ENCODE measurements around the gene ATRNL1. TPM values are rescaled to one million over a fixed set of nuclear protein-coding genes. Genes with fewer than 3 reads are reported as not detected.

The ATRNL1 gene
- total RNA-seq, 1 experiment from 2014 or later, result 35.1 TPM

- no peak for DNase-seq
- Histone ChIP-seq H3K4me3 (ENCODE audit: insufficient read depth, low read depth, low read length) (no peak overlapping the region), H3K36me3 (replicated peaks; ENCODE audit: control insufficient read depth, insufficient read depth, low read length) (no peaks in the 10 kb centered on the region), H3K27me3 (ENCODE audit: control insufficient read depth, insufficient read depth, low read length) (no peaks in the 10 kb centered on the region)
Observed at GRCh38 chr10:115833119-115833518, 740.0 kb downstream of the ATRNL1 start.

GRCh38 chr10:115844591-115844990 is 751.4 kb downstream of the ATRNL1 start:
- H3K36me3 ChIP-seq (replicated peaks; ENCODE audit: control insufficient read depth, insufficient read depth, low read length), result no peaks in the 10 kb centered on the region
- DNase-seq, result no peak
- no peaks in the 10 kb centered on the region for H3K27me3 ChIP-seq (ENCODE audit: control insufficient read depth, insufficient read depth, low read length)
- H3K4me3 ChIP-seq (ENCODE audit: insufficient read depth, low read depth, low read length), result no peak overlapping the region

GRCh38 chr10:115845921-115846320 is 752.8 kb downstream of the ATRNL1 start:
- Histone ChIP-seq H3K36me3 (replicated peaks; ENCODE audit: control insufficient read depth, insufficient read depth, low read length) (no peaks in the 10 kb centered on the region), H3K27me3 (ENCODE audit: control insufficient read depth, insufficient read depth, low read length) (no peaks in the 10 kb centered on the region), H3K4me3 (ENCODE audit: insufficient read depth, low read depth, low read length) (no peak overlapping the region)
- no peak for DNase-seq

- Histone ChIP-seq H3K36me3 (replicated peaks; ENCODE audit: control insufficient read depth, insufficient read depth, low read length) (no peaks in the 10 kb centered on the region), H3K4me3 (ENCODE audit: insufficient read depth, low read depth, low read length) (no peak overlapping the region), H3K27me3 (ENCODE audit: control insufficient read depth, insufficient read depth, low read length) (no peaks in the 10 kb centered on the region)
- no peak for DNase-seq
Observed at GRCh38 chr10:115846528-115846927, 753.4 kb downstream of the ATRNL1 start.

- H3K27me3 ChIP-seq (ENCODE audit: control insufficient read depth, insufficient read depth, low read length), result no peaks in the 10 kb centered on the region
- H3K4me3 ChIP-seq (ENCODE audit: insufficient read depth, low read depth, low read length), result no peak overlapping the region
- H3K36me3 ChIP-seq (replicated peaks; ENCODE audit: control insufficient read depth, insufficient read depth, low read length), result no peaks in the 10 kb centered on the region
- DNase-seq, result no peak
Observed at GRCh38 chr10:115849197-115849596, 756.0 kb downstream of the ATRNL1 start.

- no peaks in the 10 kb centered on the region for H3K36me3 ChIP-seq (replicated peaks; ENCODE audit: control insufficient read depth, insufficient read depth, low read length)
- DNase-seq, result no peak
- H3K27me3 ChIP-seq (ENCODE audit: control insufficient read depth, insufficient read depth, low read length), result no peaks in the 10 kb centered on the region
- no peak overlapping the region for H3K4me3 ChIP-seq (ENCODE audit: insufficient read depth, low read depth, low read length)
Observed at GRCh38 chr10:115850666-115851065, 757.5 kb downstream of the ATRNL1 start.

- Histone ChIP-seq H3K4me3 (ENCODE audit: insufficient read depth, low read depth, low read length) (no peak overlapping the region), H3K36me3 (replicated peaks; ENCODE audit: control insufficient read depth, insufficient read depth, low read length) (no peaks in the 10 kb centered on the region), H3K27me3 (ENCODE audit: control insufficient read depth, insufficient read depth, low read length) (no peaks in the 10 kb centered on the region)
- DNase-seq, result no peak
Observed at GRCh38 chr10:115851695-115852094, 758.5 kb downstream of the ATRNL1 start.

- H3K27me3 ChIP-seq (ENCODE audit: control insufficient read depth, insufficient read depth, low read length), result no peaks in the 10 kb centered on the region
- DNase-seq, result no peak
- no peaks in the 10 kb centered on the region for H3K36me3 ChIP-seq (replicated peaks; ENCODE audit: control insufficient read depth, insufficient read depth, low read length)
- H3K4me3 ChIP-seq (ENCODE audit: insufficient read depth, low read depth, low read length), result no peak overlapping the region
Observed at GRCh38 chr10:115854740-115855435, 761.7 kb downstream of the ATRNL1 start.

GRCh38 chr10:115856580-115856979 is 763.4 kb downstream of the ATRNL1 start:
- H3K36me3 ChIP-seq (replicated peaks; ENCODE audit: control insufficient read depth, insufficient read depth, low read length), result no peaks in the 10 kb centered on the region

GRCh38 chr10:115857856-115858255 is 764.7 kb downstream of the ATRNL1 start:
- H3K4me3 ChIP-seq (ENCODE audit: insufficient read depth, low read depth, low read length), result no peak overlapping the region
- no peak for DNase-seq
- H3K27me3 ChIP-seq (ENCODE audit: control insufficient read depth, insufficient read depth, low read length), result no peaks in the 10 kb centered on the region
- H3K36me3 ChIP-seq (replicated peaks; ENCODE audit: control insufficient read depth, insufficient read depth, low read length), result no peaks in the 10 kb centered on the region

More at GRCh38 chr10:115856580-115856979, 763.4 kb downstream of the ATRNL1 start:
- Histone ChIP-seq H3K27me3 (ENCODE audit: control insufficient read depth, insufficient read depth, low read length) (no peaks in the 10 kb centered on the region), H3K4me3 (ENCODE audit: insufficient read depth, low read depth, low read length) (no peak overlapping the region)
- DNase-seq, result peak; percentile 38

- Histone ChIP-seq H3K36me3 (replicated peaks; ENCODE audit: control insufficient read depth, insufficient read depth, low read length) (no peaks in the 10 kb centered on the region), H3K4me3 (ENCODE audit: insufficient read depth, low read depth, low read length) (no peak overlapping the region), H3K27me3 (ENCODE audit: control insufficient read depth, insufficient read depth, low read length) (no peaks in the 10 kb centered on the region)
- DNase-seq, result no peak
Observed at GRCh38 chr10:115860182-115861107, 767.3 kb downstream of the ATRNL1 start.

GRCh38 chr10:115861455-115861854 is 768.3 kb downstream of the ATRNL1 start:
- Histone ChIP-seq H3K4me3 (ENCODE audit: insufficient read depth, low read depth, low read length) (no peak overlapping the region), H3K36me3 (replicated peaks; ENCODE audit: control insufficient read depth, insufficient read depth, low read length) (no peaks in the 10 kb centered on the region), H3K27me3 (ENCODE audit: control insufficient read depth, insufficient read depth, low read length) (no peaks in the 10 kb centered on the region)
- DNase-seq, result no peak

GRCh38 chr10:115861864-115862263 is 768.7 kb downstream of the ATRNL1 start:
- Histone ChIP-seq H3K36me3 (replicated peaks; ENCODE audit: control insufficient read depth, insufficient read depth, low read length) (no peaks in the 10 kb centered on the region), H3K4me3 (ENCODE audit: insufficient read depth, low read depth, low read length) (no peak overlapping the region), H3K27me3 (ENCODE audit: control insufficient read depth, insufficient read depth, low read length) (no peaks in the 10 kb centered on the region)
- DNase-seq, result no peak

- Histone ChIP-seq H3K27me3 (ENCODE audit: control insufficient read depth, insufficient read depth, low read length) (no peaks in the 10 kb centered on the region), H3K4me3 (ENCODE audit: insufficient read depth, low read depth, low read length) (no peak overlapping the region), H3K36me3 (replicated peaks; ENCODE audit: control insufficient read depth, insufficient read depth, low read length) (no peaks in the 10 kb centered on the region)
- no peak for DNase-seq
Observed at GRCh38 chr10:115866174-115866573, 773.0 kb downstream of the ATRNL1 start.

GRCh38 chr10:115866691-115867090 is 773.5 kb downstream of the ATRNL1 start:
- H3K36me3 ChIP-seq (replicated peaks; ENCODE audit: control insufficient read depth, insufficient read depth, low read length), result no peaks in the 10 kb centered on the region
- DNase-seq, result no peak
- H3K27me3 ChIP-seq (ENCODE audit: control insufficient read depth, insufficient read depth, low read length), result no peaks in the 10 kb centered on the region
- H3K4me3 ChIP-seq (ENCODE audit: insufficient read depth, low read depth, low read length), result no peak overlapping the region

Measured in H7 (cell line).